Body of pancreas (tissue), 4 donors: ENCODE measurements around the gene BMAL1.

Experiments
- CTCF ChIP-seq, 7 experiments: fragments of 450-650 bp in 4 of 7; fragments of 200-600 bp in 3 of 7; sonication (generic) in 3 of 7; IDR thresholded peaks; one replicate each; pipeline ENCODE4 v1.5.1; 2016 to 2019; ENCODE audit warnings: antibody characterized with exemption in 7 of 7
- POLR2A ChIP-seq, 3 donors: fragments of 450-650 bp; IDR thresholded peaks; one replicate each; pipeline ENCODE4 v1.6.1; 2016; ENCODE audit warnings: antibody characterized with exemption in 3 of 3, mild to moderate bottlenecking in 2 of 3

- TF ChIP-seq CTCF (IDR thresholded peaks at IDR 0.05) (no peak), POLR2A (IDR thresholded peaks at IDR 0.05) (no peak)
Observed at GRCh38 chr11:13367115-13367514, 89.5 kb downstream of the BMAL1 start.
